Stimulated activated naive CD8-positive, alpha-beta T cell treated with anti-CD3 and anti-CD28 coated beads, Interleukin-15, amount 100 ng/mL, for 72 hours (primary cell): ENCODE measurements around the gene PLEKHS1.

Experiments
- ATAC-seq: fragments of 150-1000 bp; cut with Tn5 transposase; 2 replicates; pipeline ENCODE4 v1.10.0; 2021; ENCODE audit warnings: mild to moderate bottlenecking, moderate library complexity
- DNase-seq, 2 donors: peaks; one replicate each; pipeline ENCODE4 v3.0.0; 2021 to 2022
- H3K27ac Mint-ChIP-seq, 2 donors: one replicate each; pipeline ENCODE4 v1.8.0; 2022; ENCODE audit warnings: mild to moderate bottlenecking in 2 of 2, mixed read lengths in 2 of 2, moderate library complexity in 2 of 2
- H3K27me3 Mint-ChIP-seq: one replicate; pipeline ENCODE4 v1.8.0; 2022; ENCODE audit warnings: mixed read lengths
- H3K4me1 Mint-ChIP-seq: one replicate; pipeline ENCODE4 v1.8.0; 2022; ENCODE audit warnings: mild to moderate bottlenecking, mixed read lengths
- H3K4me3 Mint-ChIP-seq, 2 donors: one replicate each; pipeline ENCODE4 v1.8.0; 2022; ENCODE audit warnings: mild to moderate bottlenecking in 2 of 2, mixed read lengths in 2 of 2, moderate library complexity in 1 of 2
- H3K9me3 Mint-ChIP-seq, 2 donors: one replicate each; pipeline ENCODE4 v1.8.0; 2022; ENCODE audit warnings: mixed read lengths in 2 of 2

Gene PLEKHS1

DNA sequence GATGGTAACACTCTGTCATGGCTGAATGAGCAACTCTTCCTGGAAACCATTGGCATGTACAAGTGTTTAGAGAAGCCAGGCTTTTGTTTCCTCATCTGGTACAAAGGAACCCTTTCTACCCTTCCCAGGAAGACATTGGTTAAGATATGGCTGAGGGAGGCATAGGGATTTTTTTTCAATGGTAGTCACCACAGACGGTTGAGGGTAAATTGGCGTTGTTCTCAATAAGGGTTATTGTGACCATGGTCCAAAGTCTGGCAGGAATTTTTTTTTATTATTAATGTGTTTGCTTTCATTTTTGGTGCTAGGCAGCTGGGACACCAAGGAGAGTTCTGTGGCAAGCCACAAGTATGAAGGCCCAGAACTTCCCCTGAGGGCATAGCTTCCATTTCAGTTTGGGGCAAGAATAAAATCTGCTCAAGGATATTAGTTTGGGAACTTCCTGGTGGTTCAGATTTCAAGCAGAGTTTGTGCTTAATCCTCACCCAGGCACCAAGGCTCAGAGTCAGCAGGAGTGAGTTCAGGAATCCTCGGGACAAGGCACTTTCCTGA, at the start of gene PLEKHS1:
TSS of gene PLEKHS1 (plus strand) at position 502 of the 552 bp plus-strand sequence. CDS start 3,596 bp downstream, outside the sequence.
- no peaks in the 10 kb centered on the region for H3K9me3 Mint-ChIP-seq
- H3K27me3 Mint-ChIP-seq = peaks cover 41% of the 10 kb centered on the region
- H3K4me3 Mint-ChIP-seq = no peak within 1 kb of the TSS
- DNase-seq = no peak
- no peak within 1 kb of the TSS for H3K27ac Mint-ChIP-seq
- no peaks in the 10 kb centered on the region for H3K4me1 Mint-ChIP-seq
- ATAC-seq = no peak

DNA sequence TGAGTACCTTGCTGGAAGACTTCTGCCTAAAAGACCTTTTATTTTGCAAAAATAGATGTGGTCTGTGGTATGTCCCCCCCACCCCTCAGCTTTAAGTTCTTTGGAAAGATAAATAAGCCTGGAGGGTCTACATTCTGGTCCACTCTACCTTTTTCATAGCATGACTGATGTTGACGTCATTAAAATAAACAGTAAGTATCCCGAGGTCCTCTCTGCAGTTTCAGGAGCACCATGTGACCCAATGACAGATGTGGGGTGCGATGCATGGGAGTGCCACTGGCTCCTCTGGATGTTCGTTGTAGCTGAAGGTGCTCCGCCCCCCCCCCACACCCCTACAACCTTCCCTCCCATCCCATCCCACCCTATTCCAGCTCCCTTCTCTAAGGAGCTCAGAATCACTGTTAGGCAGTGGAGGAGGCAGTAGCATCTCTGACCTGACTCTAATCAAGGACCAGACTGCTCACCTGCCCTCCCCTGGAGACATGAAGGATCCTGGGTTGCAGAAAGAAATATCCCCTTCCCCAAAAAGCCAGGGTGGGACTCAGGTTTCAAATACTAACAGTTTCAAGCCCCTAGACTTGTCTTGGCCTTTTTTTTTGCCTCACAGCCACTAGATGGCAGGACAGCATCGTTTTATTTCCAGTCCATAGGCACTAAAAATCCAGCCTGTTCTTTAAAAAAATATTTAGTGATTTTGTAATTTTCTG, 46.7 kb upstream of the PLEKHS1 start:
- Mint-ChIP-seq H3K9me3 (no peaks in the 10 kb centered on the region), H3K27me3 (no peaks in the 10 kb centered on the region), H3K4me1 (peaks cover 15% of the 10 kb centered on the region), H3K27ac (no peak overlapping the region), H3K4me3 (no peak overlapping the region)
- ATAC-seq = no peak
- DNase-seq = peak in 1 of 2 donors; percentile 19

DNA sequence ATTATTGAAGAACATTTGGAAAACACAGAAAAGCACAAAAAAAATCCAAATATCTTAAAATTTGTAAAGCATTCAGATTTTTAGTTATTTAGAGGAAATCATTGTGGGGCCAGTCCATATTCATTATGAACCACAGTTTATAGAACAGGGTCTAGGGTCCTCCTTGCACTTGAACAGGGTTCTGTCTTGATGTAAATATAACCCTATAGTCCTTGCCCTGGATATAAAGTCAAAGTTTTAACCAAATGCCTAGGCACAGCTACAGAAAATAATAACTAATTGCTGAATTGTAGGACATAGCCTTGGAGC, 46.2 kb upstream of the PLEKHS1 start:
- Mint-ChIP-seq H3K27ac (no peak overlapping the region), H3K27me3 (no peaks in the 10 kb centered on the region), H3K4me1 (peaks cover 15% of the 10 kb centered on the region), H3K4me3 (no peak overlapping the region), H3K9me3 (no peaks in the 10 kb centered on the region)
- no peak for DNase-seq
- ATAC-seq = no peak

DNA sequence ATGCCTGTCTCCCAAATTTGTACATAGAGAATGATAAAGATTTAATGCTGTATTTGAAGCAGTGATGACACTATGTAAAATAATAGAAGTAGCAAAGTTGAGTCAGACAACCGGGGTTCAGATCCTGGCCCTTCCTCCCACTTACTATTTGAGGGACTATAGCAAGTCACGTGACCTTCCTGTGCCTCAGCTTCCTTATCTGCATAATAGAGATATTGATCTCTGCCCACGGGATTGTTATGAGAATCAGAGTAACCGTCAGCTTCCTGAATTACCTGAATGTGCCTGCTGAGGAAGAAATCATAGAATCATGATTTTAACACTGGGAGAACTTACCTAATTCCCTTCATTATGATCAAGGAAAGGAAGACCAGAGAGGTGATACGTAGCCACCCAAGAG, 44.9 kb upstream of the PLEKHS1 start:
- no peak overlapping the region for H3K27ac Mint-ChIP-seq
- no peaks in the 10 kb centered on the region for H3K27me3 Mint-ChIP-seq
- H3K4me3 Mint-ChIP-seq = no peak overlapping the region
- peaks cover 15% of the 10 kb centered on the region for H3K4me1 Mint-ChIP-seq
- ATAC-seq (no peak), DNase-seq (no peak)
- no peaks in the 10 kb centered on the region for H3K9me3 Mint-ChIP-seq

DNA sequence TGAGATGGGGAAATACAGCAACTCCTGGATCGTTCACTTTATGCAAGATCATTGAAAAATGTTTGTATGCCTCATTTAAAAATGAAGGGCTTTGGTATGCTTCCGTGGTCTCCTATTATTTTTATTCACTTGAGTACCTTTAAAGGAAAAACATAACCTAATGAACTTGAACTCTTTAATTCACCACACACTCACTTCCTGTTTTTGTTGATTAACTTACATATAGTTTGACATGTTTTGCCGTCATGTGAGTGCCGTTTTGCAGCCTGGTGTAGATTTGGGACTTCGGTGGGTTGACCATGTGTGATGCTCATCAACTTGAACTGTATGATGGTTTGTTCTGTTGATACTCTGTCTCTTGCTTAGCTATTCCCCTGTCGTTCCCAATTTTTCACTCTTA, 42.8 kb upstream of the PLEKHS1 start:
- Mint-ChIP-seq H3K4me3 (no peak overlapping the region), H3K9me3 (no peaks in the 10 kb centered on the region), H3K27me3 (no peaks in the 10 kb centered on the region), H3K4me1 (peaks cover 15% of the 10 kb centered on the region), H3K27ac (peak overlapping the region in 1 of 2 donors; percentile 77)
- ATAC-seq = no peak
- no peak for DNase-seq

DNA sequence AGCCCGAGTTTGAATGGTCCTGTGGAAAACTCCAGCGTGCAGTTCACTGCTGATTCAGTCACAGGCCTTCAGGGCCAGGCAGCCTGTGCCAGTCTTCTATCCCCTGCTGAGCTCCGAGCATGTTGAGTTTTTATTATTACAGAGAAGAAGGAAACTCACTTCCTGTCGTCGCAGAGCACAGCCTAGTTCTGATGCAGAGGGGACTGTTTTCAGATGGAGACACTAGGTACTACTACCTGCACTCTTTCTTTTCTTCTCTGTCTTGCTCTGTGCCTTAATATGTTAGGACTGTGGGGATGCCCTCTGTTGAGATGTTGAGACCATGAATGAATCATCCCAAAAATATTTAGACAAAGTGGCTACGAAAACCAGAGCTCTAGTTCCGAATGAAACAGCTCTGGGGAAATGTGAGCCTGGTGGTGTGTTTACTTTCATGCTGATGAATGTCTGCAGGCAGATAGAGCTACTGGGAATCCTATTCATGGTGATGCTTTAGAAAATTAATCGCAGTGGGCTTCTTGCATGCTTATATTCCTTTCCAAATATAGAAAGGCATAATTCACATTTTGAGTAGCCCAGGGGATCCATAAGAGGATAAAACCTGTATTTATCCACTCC, 42.2 kb upstream of the PLEKHS1 start:
- ATAC-seq (no peak), DNase-seq (no peak)
- Mint-ChIP-seq H3K9me3 (no peaks in the 10 kb centered on the region), H3K4me3 (no peak overlapping the region), H3K27me3 (no peaks in the 10 kb centered on the region), H3K4me1 (peaks cover 15% of the 10 kb centered on the region), H3K27ac (no peak overlapping the region)

DNA sequence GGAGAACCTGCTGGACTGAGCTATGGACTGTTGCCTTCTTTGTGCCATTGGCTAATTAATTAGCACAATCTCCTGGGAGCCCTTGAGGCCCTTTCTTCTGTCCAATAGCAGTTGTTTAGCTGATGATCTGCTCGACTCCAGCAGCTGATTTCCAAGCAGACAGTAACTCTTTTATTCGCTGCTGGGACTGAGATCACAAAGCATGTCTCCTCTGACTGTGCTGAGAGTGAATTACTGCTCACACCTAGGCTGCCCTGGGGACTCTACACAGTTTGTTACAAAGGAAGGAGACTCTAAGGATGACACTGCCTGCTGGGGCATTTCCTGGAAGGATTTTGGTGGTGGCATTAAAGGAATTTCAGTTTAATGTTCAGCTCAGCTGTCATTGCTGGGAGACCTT, 40.3 kb upstream of the PLEKHS1 start:
- peaks cover 0 to 7% of the 10 kb centered on the region in 2 donors for H3K9me3 Mint-ChIP-seq
- no peaks in the 10 kb centered on the region for H3K27me3 Mint-ChIP-seq
- no peak overlapping the region for H3K27ac Mint-ChIP-seq
- DNase-seq = no peak
- H3K4me1 Mint-ChIP-seq = peaks cover 15% of the 10 kb centered on the region
- H3K4me3 Mint-ChIP-seq = no peak overlapping the region
- ATAC-seq = no peak

DNA sequence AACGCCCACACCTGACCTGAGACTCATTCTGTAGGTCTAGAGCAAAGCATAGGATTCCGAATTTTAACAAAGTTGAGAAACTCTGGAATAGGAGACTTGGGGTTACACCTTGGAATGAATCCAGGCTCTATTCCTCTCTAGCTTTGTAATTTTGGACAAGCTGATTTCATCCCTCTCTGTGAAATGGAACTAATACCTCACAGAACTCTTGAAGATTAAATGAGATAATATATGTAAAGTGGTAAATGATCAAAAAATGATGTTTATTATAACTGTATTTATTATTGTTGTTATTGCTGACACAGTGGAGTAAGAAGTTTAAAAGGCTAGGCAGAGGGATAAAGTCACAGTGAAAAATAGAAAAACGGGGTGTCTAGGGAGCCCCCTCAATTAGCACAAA, 39.5 kb upstream of the PLEKHS1 start:
- DNase-seq (no peak), ATAC-seq (no peak)
- no peak overlapping the region for H3K4me3 Mint-ChIP-seq
- no peak overlapping the region for H3K27ac Mint-ChIP-seq
- H3K27me3 Mint-ChIP-seq = no peaks in the 10 kb centered on the region
- peaks cover 11% of the 10 kb centered on the region for H3K4me1 Mint-ChIP-seq
- peaks cover 0 to 7% of the 10 kb centered on the region in 2 donors for H3K9me3 Mint-ChIP-seq

DNA sequence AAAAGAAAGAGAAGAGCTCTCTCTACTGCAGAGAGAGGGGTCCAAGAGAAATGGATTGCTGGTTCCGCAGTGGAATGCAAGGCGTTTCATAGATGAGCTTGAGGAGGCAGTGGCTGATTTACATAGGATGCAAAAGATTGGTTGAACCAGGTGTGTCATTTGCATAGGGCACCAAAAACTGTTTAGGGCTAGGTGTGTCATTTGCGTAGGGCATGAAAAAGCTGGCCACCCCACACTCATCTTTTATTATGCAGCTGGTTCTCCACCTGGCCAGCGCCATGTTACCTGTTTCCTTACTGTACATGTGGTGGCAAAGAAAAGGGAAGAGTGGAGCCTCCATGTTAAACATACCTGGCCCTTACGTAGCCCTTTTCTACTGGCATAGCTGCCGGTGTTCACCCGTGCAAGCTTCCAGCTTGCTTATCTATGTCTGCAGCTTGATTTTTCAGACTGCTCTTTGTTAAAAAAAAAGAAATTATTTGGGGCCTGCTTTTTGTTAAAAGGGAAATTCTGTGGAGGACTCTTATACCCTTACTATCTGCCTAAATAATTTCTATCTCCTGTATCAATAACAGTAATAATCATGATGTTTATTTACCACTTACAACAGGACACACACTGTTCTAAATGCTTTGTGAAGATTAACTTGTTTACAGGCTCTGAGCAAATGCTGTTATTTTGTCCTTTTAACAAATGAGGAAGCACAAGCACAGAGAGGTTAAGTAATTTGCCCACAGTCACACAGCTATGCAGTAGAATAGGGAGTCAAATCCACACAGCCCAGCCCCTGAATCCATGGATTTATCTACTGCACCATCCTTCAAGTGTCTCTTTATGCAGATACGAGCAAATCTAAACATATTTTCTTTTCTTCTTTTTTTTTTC, 38.5 kb upstream of the PLEKHS1 start:
- no peak for ATAC-seq
- Mint-ChIP-seq H3K27ac (no peak overlapping the region), H3K4me3 (no peak overlapping the region), H3K27me3 (no peaks in the 10 kb centered on the region), H3K4me1 (peaks cover 6% of the 10 kb centered on the region), H3K9me3 (peaks cover 0 to 7% of the 10 kb centered on the region in 2 donors)
- DNase-seq = no peak

DNA sequence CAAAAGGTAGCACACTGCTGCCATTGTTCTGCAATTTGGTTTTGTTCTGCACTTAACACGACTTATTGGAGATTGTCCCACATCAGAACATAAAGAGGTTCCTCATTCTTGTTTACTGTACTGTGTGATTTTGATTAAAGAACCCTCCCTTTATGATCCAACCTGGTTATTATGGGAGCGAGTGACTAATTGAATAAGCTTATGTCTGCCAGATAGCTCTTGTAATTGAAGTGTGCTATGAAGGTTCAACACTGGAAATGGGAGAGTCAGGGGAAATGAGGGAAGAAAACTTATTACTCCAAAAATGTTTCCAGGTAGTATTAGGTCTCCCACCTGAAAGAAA, 37.9 kb upstream of the PLEKHS1 start:
- H3K27me3 Mint-ChIP-seq = no peaks in the 10 kb centered on the region
- DNase-seq (no peak), ATAC-seq (no peak)
- no peak overlapping the region for H3K27ac Mint-ChIP-seq
- H3K4me1 Mint-ChIP-seq = peaks cover 6% of the 10 kb centered on the region
- no peak overlapping the region for H3K4me3 Mint-ChIP-seq
- H3K9me3 Mint-ChIP-seq = peaks cover 0 to 7% of the 10 kb centered on the region in 2 donors

DNA sequence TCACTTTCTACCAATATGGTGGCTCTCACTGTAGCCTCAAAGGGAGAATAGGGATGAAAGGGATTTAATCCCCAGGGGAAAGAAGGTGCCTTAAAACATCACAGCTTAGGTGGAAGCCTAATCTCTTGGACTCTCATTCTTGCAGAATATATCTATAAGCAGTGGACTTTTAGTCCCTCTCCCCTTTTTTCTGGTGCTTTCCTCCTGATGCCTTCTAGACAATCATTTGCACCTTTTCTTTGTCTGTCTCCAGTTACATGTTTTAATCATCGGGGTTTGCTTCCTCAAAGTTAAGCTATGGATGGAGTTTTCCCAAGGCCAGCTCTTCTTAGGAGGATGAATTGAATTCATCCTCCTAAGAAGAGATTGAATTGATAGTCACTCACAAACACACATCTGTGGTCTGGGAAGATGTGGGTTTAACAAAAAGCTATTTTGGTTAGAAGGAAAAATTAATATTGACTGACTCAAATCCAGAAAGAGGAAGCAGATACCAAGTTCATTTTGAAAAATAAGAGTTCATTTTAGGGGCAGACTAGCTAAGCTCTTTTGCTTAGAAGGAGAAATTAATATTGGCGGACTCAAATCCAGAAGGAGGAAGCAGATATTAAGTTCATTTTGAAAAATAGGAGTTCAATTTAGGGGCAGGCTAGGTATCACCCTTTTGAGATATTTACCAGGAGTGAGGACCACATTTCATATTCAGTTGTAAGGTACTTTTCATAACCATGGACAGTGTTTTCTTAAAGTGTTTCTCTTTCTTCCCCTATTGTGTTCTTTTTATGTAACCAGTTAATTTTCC, 35.2 kb upstream of the PLEKHS1 start:
- Mint-ChIP-seq H3K4me3 (no peak overlapping the region), H3K9me3 (peaks cover 0 to 7% of the 10 kb centered on the region in 2 donors), H3K27ac (no peak overlapping the region), H3K4me1 (peaks cover 8% of the 10 kb centered on the region), H3K27me3 (no peaks in the 10 kb centered on the region)
- no peak for ATAC-seq
- no peak for DNase-seq

DNA sequence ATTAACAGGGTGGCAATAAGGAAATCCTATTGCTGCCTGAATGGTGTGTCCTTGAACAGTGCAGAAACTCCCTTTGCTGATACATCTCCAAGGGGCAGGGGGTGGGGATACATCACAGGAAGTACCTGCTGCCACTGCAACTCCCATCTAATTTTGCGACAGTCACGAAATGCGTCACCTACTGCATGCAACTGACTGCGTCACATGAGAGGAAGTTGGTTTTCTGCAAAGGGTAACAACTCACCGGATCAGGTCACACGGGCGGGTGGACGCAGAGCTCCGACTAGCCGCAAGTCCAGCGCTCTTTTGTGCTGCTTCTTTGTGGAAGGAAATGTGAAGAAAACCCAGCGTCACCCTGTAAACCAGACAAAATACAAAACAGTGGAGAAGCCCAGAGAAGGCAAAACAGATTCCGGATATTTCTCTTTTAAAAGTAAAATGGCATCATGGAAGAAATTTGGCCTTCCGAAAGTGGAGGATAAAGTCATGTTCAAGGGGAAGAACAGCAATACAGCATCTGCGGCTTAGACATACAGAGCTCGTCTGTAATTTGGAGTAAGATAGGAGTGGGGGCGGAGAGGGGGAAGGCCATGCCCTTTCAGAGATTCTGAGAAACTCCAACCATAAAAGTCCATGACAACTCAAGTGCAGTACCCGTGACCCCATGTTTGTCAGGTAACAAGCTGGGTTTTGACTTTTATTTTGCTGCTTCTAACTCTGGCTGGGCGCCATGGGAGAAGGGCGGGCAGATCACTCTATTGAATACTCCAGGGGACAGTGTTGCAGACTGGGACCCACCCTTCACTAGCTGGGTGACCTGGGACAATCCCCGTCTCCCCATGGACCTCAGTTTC, 32.3 kb upstream of the PLEKHS1 start:
- Mint-ChIP-seq H3K4me1 (peaks cover 8% of the 10 kb centered on the region), H3K9me3 (peaks cover 0 to 7% of the 10 kb centered on the region in 2 donors), H3K27ac (peak overlapping the region in 1 of 2 donors; percentile 67), H3K27me3 (no peaks in the 10 kb centered on the region), H3K4me3 (no peak overlapping the region)
- DNase-seq (no peak), ATAC-seq (no peak)

DNA sequence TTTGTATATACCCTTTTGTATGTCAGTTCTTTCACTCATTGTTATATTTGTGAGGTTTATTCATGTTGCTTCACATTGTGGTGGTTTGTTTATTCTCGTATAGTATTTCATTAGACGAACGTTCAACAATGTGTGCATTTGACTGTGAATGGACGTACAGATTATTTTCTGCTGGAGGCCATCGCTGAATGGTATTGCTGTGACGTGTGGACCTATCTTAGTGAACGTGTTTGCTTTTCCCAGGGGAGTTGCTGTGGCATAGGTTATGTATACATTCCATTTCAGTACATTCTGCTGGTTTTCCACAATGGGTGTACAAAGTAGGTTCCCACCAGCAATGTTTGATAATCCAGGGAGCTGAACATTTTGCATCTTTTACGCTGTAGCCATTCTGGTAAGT, 31.1 kb upstream of the PLEKHS1 start:
- Mint-ChIP-seq H3K27ac (no peak overlapping the region), H3K4me3 (no peak overlapping the region), H3K27me3 (no peaks in the 10 kb centered on the region), H3K4me1 (peaks cover 8% of the 10 kb centered on the region), H3K9me3 (peaks cover 0 to 7% of the 10 kb centered on the region in 2 donors)
- ATAC-seq = no peak
- DNase-seq = no peak

DNA sequence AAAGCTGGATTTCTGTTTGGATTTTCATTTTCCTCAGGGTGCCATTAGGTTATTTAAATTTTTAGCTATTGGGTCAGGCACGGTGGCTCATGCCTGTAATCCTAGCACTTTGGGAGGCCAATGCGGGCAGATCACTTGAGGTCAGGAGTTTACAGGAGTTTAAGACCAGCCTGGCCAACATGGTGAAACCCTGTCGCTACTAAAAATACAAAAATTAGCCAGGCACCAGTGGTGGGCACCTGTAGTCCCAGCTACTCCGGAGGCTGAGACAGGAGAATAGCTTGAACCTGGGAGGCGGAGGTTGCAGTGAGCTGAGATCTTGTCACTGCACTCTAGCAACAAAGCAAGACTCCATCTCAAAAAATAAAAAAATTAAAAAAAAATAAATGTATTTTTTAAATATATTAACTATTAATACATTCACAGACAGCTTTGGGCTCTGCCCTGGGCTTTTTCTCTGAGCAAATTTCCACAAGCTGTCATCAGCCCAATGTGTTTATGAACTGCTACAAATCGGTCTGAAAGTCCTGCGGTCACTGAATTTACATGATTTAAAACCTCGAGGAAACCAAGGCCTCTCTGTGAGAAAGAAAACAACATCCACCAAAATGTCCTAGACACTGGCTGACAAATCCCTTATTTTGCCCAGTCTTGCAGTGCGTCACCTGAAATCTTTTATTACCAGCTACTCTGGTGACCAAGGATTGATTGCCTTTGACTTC, 19.2 kb upstream of the PLEKHS1 start:
- H3K27ac Mint-ChIP-seq = no peak overlapping the region
- H3K4me3 Mint-ChIP-seq = no peak overlapping the region
- no peaks in the 10 kb centered on the region for H3K9me3 Mint-ChIP-seq
- H3K4me1 Mint-ChIP-seq = no peaks in the 10 kb centered on the region
- no peaks in the 10 kb centered on the region for H3K27me3 Mint-ChIP-seq
- DNase-seq (no peak), ATAC-seq (no peak)
